Natural killer cell treated with Interleukin-12 subunit alpha and Interleukin-12 subunit beta and Interleukin-15 and Interleukin-18, amount 100 ng/mL, for 72 hours (primary cell): ENCODE measurements around the gene ATP5PB. TPM values are rescaled to one million over a fixed set of nuclear protein-coding genes. Genes with fewer than 3 reads are reported as not detected.

Source experiments
- ATAC-seq, 2 donors: fragments of 150-1000 bp; cut with Tn5 transposase in 1 of 2; sonication (Bioruptor Pico), chemical (Tn5 transposase) in 1 of 2; 2 replicates each; pipeline ENCODE4 v1.10.0; 2021
- DNase-seq: peaks from one replicate; pipeline ENCODE4 v3.0.0; 2022; ENCODE audit warnings: low spot score
- H3K27ac Mint-ChIP-seq, 2 donors: 1 replicate in 1 of 2; 2 replicates in 1 of 2; pipeline ENCODE4 v1.8.0; 2022; ENCODE audit warnings: mixed read lengths in 2 of 2, mild to moderate bottlenecking in 1 of 2, moderate library complexity in 1 of 2
- H3K27me3 Mint-ChIP-seq, 2 donors: 1 replicate in 1 of 2; 2 replicates in 1 of 2; pipeline ENCODE4 v1.8.0; 2022; ENCODE audit warnings: mixed read lengths in 2 of 2
- H3K36me3 Mint-ChIP-seq: one replicate; pipeline ENCODE4 v1.8.0; 2022; ENCODE audit warnings: mixed read lengths
- H3K4me1 Mint-ChIP-seq, 2 donors: 1 replicate in 1 of 2; 2 replicates in 1 of 2; pipeline ENCODE4 v1.8.0; 2022; ENCODE audit warnings: low read depth in 2 of 2, mixed read lengths in 2 of 2, mild to moderate bottlenecking in 1 of 2
- H3K4me3 Mint-ChIP-seq: one replicate; pipeline ENCODE4 v1.8.0; 2022; ENCODE audit warnings: mixed read lengths
- H3K9me3 Mint-ChIP-seq: 2 replicates; pipeline ENCODE4 v1.8.0; 2022; ENCODE audit warnings: mixed read lengths
- total RNA-seq, 2 donors: library from RNA; stranded (reverse); gene quantifications; one replicate each; pipeline ENCODE4 v1.2.3, GENCODE V29; 2022

The ATP5PB gene
- total RNA-seq, 2 donors from 2014 or later = 188 to 272 TPM

GRCh38 chr1:111490220-111490619 lies 41.0 kb downstream of the ATP5PB start:
- H3K36me3 Mint-ChIP-seq = peaks cover 14% of the 10 kb centered on the region
- no peaks in the 10 kb centered on the region for H3K9me3 Mint-ChIP-seq
- DNase-seq = no peak
- H3K27ac Mint-ChIP-seq = peak overlapping the region in 1 of 2 donors; percentile 53
- H3K27me3 Mint-ChIP-seq = no peaks in the 10 kb centered on the region
- peaks cover 7 to 8% of the 10 kb centered on the region in 2 donors for H3K4me1 Mint-ChIP-seq
- no peak for ATAC-seq
- no peak overlapping the region for H3K4me3 Mint-ChIP-seq

GRCh38 chr1:111491070-111491469 lies 41.8 kb downstream of the ATP5PB start:
- Mint-ChIP-seq H3K27ac (no peak overlapping the region), H3K9me3 (peaks cover 3% of the 10 kb centered on the region), H3K4me3 (no peak overlapping the region), H3K36me3 (peaks cover 19% of the 10 kb centered on the region), H3K4me1 (peaks cover 10 to 13% of the 10 kb centered on the region in 2 donors), H3K27me3 (no peaks in the 10 kb centered on the region)
- DNase-seq = no peak
- no peak for ATAC-seq

GRCh38 chr1:111496398-111496797 lies 47.1 kb downstream of the ATP5PB start:
- no peaks in the 10 kb centered on the region for H3K27me3 Mint-ChIP-seq
- peaks cover 9 to 12% of the 10 kb centered on the region in 2 donors for H3K4me1 Mint-ChIP-seq
- peak overlapping the region; percentile 39 for H3K4me3 Mint-ChIP-seq
- peaks cover 6% of the 10 kb centered on the region for H3K9me3 Mint-ChIP-seq
- no peak overlapping the region for H3K27ac Mint-ChIP-seq
- DNase-seq (no peak), ATAC-seq (peak in 1 of 2 donors; percentile 33)
- H3K36me3 Mint-ChIP-seq = peaks cover 23% of the 10 kb centered on the region

- no peak for DNase-seq
- Mint-ChIP-seq H3K36me3 (peaks cover 23% of the 10 kb centered on the region), H3K4me3 (no peak overlapping the region), H3K9me3 (peaks cover 6% of the 10 kb centered on the region), H3K27me3 (no peaks in the 10 kb centered on the region), H3K27ac (peak overlapping the region in 1 of 2 donors; percentile 48), H3K4me1 (peaks cover 9 to 12% of the 10 kb centered on the region in 2 donors)
- ATAC-seq = peak in 1 of 2 donors; percentile 62
Measured at GRCh38 chr1:111497592-111497991, 48.3 kb downstream of the ATP5PB start.

- ATAC-seq (no peak), DNase-seq (no peak)
- Mint-ChIP-seq H3K27me3 (no peaks in the 10 kb centered on the region), H3K4me3 (no peak overlapping the region), H3K36me3 (peaks cover 19% of the 10 kb centered on the region), H3K9me3 (peaks cover 6% of the 10 kb centered on the region), H3K4me1 (peaks cover 14 to 18% of the 10 kb centered on the region in 2 donors), H3K27ac (no peak overlapping the region)
Measured at GRCh38 chr1:111499026-111499785, 49.9 kb downstream of the ATP5PB start.

GRCh38 chr1:111501645-111502044 lies 52.4 kb downstream of the ATP5PB start:
- H3K4me1 Mint-ChIP-seq = peaks cover 20% of the 10 kb centered on the region in 2 donors
- H3K36me3 Mint-ChIP-seq = peaks cover 2% of the 10 kb centered on the region
- H3K9me3 Mint-ChIP-seq = peaks cover 1% of the 10 kb centered on the region
- DNase-seq (no peak), ATAC-seq (no peak)
- no peaks in the 10 kb centered on the region for H3K27me3 Mint-ChIP-seq
- no peak overlapping the region for H3K27ac Mint-ChIP-seq
- no peak overlapping the region for H3K4me3 Mint-ChIP-seq

- ATAC-seq (no peak), DNase-seq (no peak)
- no peaks in the 10 kb centered on the region for H3K9me3 Mint-ChIP-seq
- H3K27ac Mint-ChIP-seq = peak within 1 kb of the TSS in 1 of 2 donors; percentile 58
- H3K27me3 Mint-ChIP-seq = no peaks in the 10 kb centered on the region
- H3K36me3 Mint-ChIP-seq = no peaks in the 10 kb centered on the region
- peaks cover 18 to 24% of the 10 kb centered on the region in 2 donors for H3K4me1 Mint-ChIP-seq
- peak within 1 kb of the TSS; percentile 10 for H3K4me3 Mint-ChIP-seq
Measured at GRCh38 chr1:111503585-111504060, 54.4 kb downstream of the ATP5PB start, which contains the start of the genes ADORA3 and TMIGD3. TSS of gene ADORA3 (minus strand) at chr1:111503633. CDS start at chr1:111503354, 279 bp downstream. TSS of gene TMIGD3 (minus strand) at chr1:111503633. CDS start at chr1:111503354, 279 bp downstream.

- no peaks in the 10 kb centered on the region for H3K27me3 Mint-ChIP-seq
- peak overlapping the region in 1 of 2 donors; percentile 58 for H3K27ac Mint-ChIP-seq
- no peaks in the 10 kb centered on the region for H3K9me3 Mint-ChIP-seq
- no peaks in the 10 kb centered on the region for H3K36me3 Mint-ChIP-seq
- ATAC-seq (no peak), DNase-seq (no peak)
- peaks cover 18 to 26% of the 10 kb centered on the region in 2 donors for H3K4me1 Mint-ChIP-seq
- H3K4me3 Mint-ChIP-seq = no peak overlapping the region
Measured at GRCh38 chr1:111504097-111504496, 54.8 kb downstream of the ATP5PB start.

GRCh38 chr1:111505641-111506119 lies 56.4 kb downstream of the ATP5PB start:
- Mint-ChIP-seq H3K27me3 (no peaks in the 10 kb centered on the region), H3K27ac (peak overlapping the region; percentile 34 to 45), H3K4me3 (no peak overlapping the region), H3K36me3 (no peaks in the 10 kb centered on the region), H3K4me1 (peaks cover 24 to 32% of the 10 kb centered on the region in 2 donors), H3K9me3 (no peaks in the 10 kb centered on the region)
- DNase-seq (peak; percentile 59), ATAC-seq (no peak)

GRCh38 chr1:111506561-111506960 lies 57.3 kb downstream of the ATP5PB start:
- H3K4me3 Mint-ChIP-seq = no peak overlapping the region
- H3K27ac Mint-ChIP-seq = peak overlapping the region; percentile 34 to 45
- no peaks in the 10 kb centered on the region for H3K27me3 Mint-ChIP-seq
- H3K4me1 Mint-ChIP-seq = peaks cover 24 to 32% of the 10 kb centered on the region in 2 donors
- no peaks in the 10 kb centered on the region for H3K36me3 Mint-ChIP-seq
- DNase-seq (no peak), ATAC-seq (no peak)
- H3K9me3 Mint-ChIP-seq = no peaks in the 10 kb centered on the region

- DNase-seq (peak; percentile 87), ATAC-seq (peak; percentile 90)
- no peaks in the 10 kb centered on the region for H3K9me3 Mint-ChIP-seq
- H3K27ac Mint-ChIP-seq = no peak overlapping the region
- peak overlapping the region; percentile 81 for H3K4me3 Mint-ChIP-seq
- peaks cover 24 to 32% of the 10 kb centered on the region in 2 donors for H3K4me1 Mint-ChIP-seq
- no peaks in the 10 kb centered on the region for H3K27me3 Mint-ChIP-seq
- no peaks in the 10 kb centered on the region for H3K36me3 Mint-ChIP-seq
Measured at GRCh38 chr1:111507411-111508201, 58.3 kb downstream of the ATP5PB start.

GRCh38 chr1:111509997-111510375 lies 60.7 kb downstream of the ATP5PB start:
- Mint-ChIP-seq H3K4me1 (peaks cover 19 to 26% of the 10 kb centered on the region in 2 donors), H3K27ac (no peak overlapping the region)

GRCh38 chr1:111511370-111511769 lies 62.1 kb downstream of the ATP5PB start:
- no peaks in the 10 kb centered on the region for H3K9me3 Mint-ChIP-seq
- no peak overlapping the region for H3K27ac Mint-ChIP-seq
- no peaks in the 10 kb centered on the region for H3K27me3 Mint-ChIP-seq
- no peak for DNase-seq
- peaks cover 22% of the 10 kb centered on the region in 2 donors for H3K4me1 Mint-ChIP-seq
- no peaks in the 10 kb centered on the region for H3K36me3 Mint-ChIP-seq
- no peak for ATAC-seq
- H3K4me3 Mint-ChIP-seq = no peak overlapping the region

More at GRCh38 chr1:111509997-111510375, 60.7 kb downstream of the ATP5PB start:
- no peaks in the 10 kb centered on the region for H3K27me3 Mint-ChIP-seq
- no peak for DNase-seq
- ATAC-seq = no peak
- H3K9me3 Mint-ChIP-seq = no peaks in the 10 kb centered on the region
- H3K36me3 Mint-ChIP-seq = no peaks in the 10 kb centered on the region
- H3K4me3 Mint-ChIP-seq = no peak overlapping the region
